Stimulated activated naive B cell treated with anti-CD40 and anti-IgM and Interleukin-4, amounts not matched to agents 10 μg/mL and 1 μg/mL and 100 μg/mL, for 72 hours (primary cell): ENCODE results near the gene SLC43A1.
A peak's percentile ranks its signal among the peaks of the same experiment; 100 is the strongest.

Experiments
- ATAC-seq, 2 donors: fragments of 150-1000 bp; cut with Tn5 transposase; replicated peaks; 2 replicates each; pipeline ENCODE4 v1.10.0; 2021; ENCODE audit warnings: moderate library complexity in 1 of 2
- DNase-seq: peaks from one replicate; pipeline ENCODE4 v3.0.0; 2021
- H3K27ac Mint-ChIP-seq: one replicate; pipeline ENCODE4 v1.8.0; 2022; ENCODE audit warnings: mild to moderate bottlenecking, mixed read lengths
- H3K27me3 Mint-ChIP-seq, 2 donors: one replicate each; pipeline ENCODE4 v1.8.0; 2022; ENCODE audit warnings: mixed read lengths in 2 of 2
- H3K36me3 Mint-ChIP-seq, 2 donors: one replicate each; pipeline ENCODE4 v1.8.0; 2022; ENCODE audit warnings: mixed read lengths in 2 of 2, mild to moderate bottlenecking in 1 of 2
- H3K4me1 Mint-ChIP-seq, 2 donors: one replicate each; pipeline ENCODE4 v1.8.0; 2022; ENCODE audit warnings: mixed read lengths in 2 of 2, mild to moderate bottlenecking in 1 of 2
- H3K4me3 Mint-ChIP-seq, 2 donors: one replicate each; pipeline ENCODE4 v1.8.0; 2022; ENCODE audit warnings: mild to moderate bottlenecking in 2 of 2, mixed read lengths in 2 of 2, moderate library complexity in 1 of 2
- H3K9me3 Mint-ChIP-seq, 2 donors: one replicate each; pipeline ENCODE4 v1.8.0; 2022; ENCODE audit warnings: mixed read lengths in 2 of 2, mild to moderate bottlenecking in 1 of 2

The SLC43A1 gene

DNA sequence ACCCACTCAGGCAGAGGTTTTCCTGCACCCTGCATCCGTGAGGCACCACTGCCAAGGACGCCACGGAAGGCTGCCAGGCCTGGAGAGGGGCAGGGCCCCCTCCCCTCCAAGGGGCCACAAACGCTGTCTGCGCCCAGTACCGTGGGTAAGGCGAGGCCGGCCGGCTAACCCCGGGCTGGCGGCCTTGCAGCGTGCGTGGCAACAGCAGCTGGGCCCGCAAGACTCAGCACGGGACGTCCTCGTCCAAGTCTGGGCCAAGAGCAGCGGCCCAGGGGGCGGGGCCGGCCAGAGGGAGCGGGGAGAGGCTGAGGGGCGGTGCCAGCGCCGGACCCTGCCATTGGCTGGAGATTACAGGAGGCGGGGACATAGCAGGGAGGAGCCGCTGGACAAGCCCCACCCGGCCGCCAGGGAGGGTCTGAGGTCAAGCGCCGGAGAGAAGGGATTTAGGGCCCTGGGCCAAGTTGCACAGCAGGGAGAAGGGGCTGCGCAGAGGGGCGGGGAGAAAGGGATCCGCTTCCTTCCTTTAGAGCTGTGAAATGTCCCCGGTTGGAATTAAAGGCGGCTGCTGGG is 16.0 kb downstream of the SLC43A1 start:
- Mint-ChIP-seq H3K4me1 (peaks cover 7 to 8% of the 10 kb centered on the region in 2 donors), H3K9me3 (no peaks in the 10 kb centered on the region), H3K27me3 (no peaks in the 10 kb centered on the region), H3K36me3 (peaks cover 0 to 6% of the 10 kb centered on the region in 2 donors), H3K27ac (no peak overlapping the region), H3K4me3 (peak overlapping the region; percentile 47 to 79)
- DNase-seq (peak; percentile 69), ATAC-seq (peak; percentile 100)

DNA sequence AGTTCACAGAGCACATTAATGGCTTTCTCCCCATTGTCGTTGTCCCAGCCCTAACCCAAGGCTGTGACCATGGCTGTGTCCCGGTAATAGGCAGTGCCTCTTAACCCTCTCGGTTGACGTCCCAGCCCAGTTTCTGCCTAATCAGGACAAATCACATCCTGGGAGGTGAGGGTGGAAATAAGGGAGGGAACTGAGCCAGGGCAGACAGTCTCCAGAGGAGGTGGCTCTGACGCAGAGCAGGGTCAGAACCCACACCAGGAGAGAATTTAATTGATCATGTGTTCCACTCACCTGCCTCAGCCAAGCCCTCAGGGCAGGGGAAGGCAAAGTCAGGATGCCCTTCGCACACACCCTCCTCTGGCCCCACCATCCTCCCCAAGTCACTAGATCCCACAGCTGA is 17.0 kb downstream of the SLC43A1 start:
- H3K27me3 Mint-ChIP-seq = no peaks in the 10 kb centered on the region
- no peak overlapping the region for H3K4me3 Mint-ChIP-seq
- H3K36me3 Mint-ChIP-seq = peaks cover 0 to 6% of the 10 kb centered on the region in 2 donors
- H3K27ac Mint-ChIP-seq = no peak overlapping the region
- ATAC-seq (no peak), DNase-seq (no peak)
- H3K4me1 Mint-ChIP-seq = peaks cover 7 to 10% of the 10 kb centered on the region in 2 donors
- H3K9me3 Mint-ChIP-seq = no peaks in the 10 kb centered on the region

DNA sequence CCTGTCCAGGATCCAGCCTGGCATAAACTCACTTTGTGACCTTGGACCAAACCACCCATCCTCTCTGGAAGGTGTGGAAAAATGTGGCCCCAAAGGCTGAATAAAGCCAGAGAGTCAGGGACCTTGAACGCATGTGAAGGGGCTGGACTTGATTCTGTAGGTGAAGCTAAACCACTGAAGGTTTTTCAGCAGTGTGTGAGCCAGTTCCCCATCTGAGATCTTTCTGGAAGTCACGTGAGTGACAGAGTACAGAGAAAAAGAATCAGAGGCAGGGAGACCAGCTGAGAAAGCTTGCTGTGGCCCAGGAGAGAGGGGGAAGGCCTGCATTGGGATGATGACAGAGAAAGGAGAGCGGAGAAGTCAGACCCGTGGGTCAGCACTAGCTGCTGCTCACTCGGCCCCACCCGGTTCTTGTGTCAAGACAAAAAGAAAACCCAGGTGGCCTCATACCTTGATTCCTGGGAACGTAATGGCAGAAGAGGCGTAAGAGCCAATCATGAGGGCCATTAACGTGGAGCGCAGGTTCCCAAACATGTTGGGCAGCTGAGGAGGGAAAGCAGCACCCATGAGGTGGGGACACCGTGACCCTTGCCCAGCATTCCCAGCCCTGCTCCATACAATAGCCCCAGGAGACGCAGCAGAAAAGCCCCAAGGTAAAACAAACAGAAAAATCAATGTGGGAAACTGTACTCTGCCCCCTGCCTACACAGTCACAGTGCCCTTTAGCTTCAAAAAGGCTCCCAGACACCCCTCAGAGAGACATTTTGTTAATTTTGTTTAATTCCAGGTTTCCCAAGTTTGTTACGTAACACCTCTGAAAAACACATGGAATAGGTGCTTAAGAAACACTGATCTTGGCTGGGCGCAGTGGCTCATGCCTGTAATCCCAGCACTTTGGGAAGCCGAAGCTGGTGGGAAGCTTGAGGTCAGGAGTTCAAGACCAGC is 17.9 kb downstream of the SLC43A1 start:
- ATAC-seq (no peak), DNase-seq (no peak)
- Mint-ChIP-seq H3K27ac (no peak overlapping the region), H3K36me3 (peaks cover 0 to 6% of the 10 kb centered on the region in 2 donors), H3K4me1 (peaks cover 7 to 11% of the 10 kb centered on the region in 2 donors), H3K9me3 (no peaks in the 10 kb centered on the region), H3K4me3 (no peak overlapping the region), H3K27me3 (no peaks in the 10 kb centered on the region)

DNA sequence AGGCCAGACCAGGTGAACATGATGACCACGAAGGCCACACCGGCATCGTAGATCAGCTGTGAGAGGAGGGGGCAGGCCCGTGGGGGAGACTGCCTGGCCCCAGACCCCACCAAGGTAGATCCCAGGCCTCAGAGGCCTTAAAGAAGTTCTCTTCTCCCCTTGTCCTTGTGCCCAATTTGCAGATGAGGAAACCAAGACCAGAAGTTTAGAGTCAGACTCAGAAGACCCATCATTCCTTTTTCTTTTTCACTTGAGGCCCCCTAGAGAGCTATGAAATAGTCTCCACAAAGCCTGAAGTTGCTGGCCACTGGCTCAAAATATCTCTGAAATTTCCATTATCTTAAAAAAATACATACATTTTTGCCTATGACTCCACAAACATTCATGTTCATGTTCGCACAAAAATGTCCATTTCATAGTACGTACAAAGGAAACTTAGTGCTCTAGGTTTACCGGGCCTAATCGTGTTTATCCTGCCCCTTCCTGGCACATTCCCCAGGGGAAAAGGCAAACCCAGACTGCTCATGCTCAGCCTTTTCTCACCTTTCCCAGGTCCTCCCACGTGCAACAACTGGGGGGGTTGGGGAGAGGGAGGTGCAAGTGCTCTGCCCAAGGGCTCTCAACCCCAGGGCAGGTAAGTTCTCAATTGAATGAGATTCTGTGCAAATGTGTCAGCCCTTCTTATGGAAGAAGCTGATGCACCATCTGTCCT is 19.2 kb downstream of the SLC43A1 start:
- DNase-seq (no peak), ATAC-seq (no peak)
- Mint-ChIP-seq H3K36me3 (peaks cover 1 to 6% of the 10 kb centered on the region in 2 donors), H3K4me1 (peaks cover 7 to 11% of the 10 kb centered on the region in 2 donors), H3K27ac (no peak overlapping the region), H3K4me3 (no peak overlapping the region), H3K27me3 (no peaks in the 10 kb centered on the region), H3K9me3 (no peaks in the 10 kb centered on the region)

DNA sequence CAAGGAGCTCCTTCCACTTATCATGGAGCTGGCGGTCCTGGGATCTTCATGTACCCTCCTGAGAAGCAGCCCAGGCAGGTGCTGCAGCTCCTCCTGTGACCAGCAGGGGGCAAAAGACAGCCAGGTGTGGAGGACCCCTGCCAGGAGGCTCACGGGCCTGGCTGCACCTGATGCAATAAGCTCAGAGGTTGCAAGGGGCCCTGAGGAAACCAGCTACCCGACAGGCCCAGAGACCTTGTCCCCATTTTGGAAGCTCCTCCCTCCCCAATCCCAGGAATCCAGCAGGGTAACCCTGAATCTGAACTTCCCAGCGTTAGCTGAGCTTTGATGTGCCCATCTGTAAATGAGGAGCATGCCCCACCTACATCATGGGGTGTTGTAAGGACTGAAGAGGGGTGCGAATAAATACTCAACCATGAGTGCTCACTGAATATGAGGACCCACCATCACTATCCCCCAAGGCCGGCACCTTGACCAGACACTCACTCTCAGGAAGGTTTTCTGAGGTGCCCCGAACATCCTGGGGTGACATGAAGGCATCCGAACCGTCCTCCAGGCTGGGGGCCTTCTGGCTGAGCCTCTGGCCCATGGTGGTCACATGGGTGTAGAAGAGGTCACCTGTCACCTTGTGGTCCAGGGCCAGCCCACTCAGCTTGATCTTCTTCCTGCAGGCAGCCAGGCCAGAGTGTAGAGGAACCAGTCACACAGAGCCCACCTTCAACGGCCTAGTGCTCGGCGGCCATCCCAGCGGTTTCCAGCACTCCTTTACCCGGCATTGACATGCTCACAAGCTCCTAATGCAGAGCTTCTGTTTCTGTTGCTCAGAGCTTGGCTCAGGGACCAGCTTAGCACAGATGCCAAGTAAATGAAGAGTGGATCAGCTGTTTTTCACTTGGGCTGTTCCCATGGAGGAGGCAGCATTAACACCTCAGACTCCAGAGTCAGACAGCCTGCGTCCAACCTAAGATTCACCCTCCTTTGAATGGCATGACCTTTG is 21.7 kb downstream of the SLC43A1 start:
- peak; percentile 33 for DNase-seq
- no peak overlapping the region for H3K27ac Mint-ChIP-seq
- H3K27me3 Mint-ChIP-seq = no peaks in the 10 kb centered on the region
- no peaks in the 10 kb centered on the region for H3K9me3 Mint-ChIP-seq
- H3K4me1 Mint-ChIP-seq = peaks cover 0 to 3% of the 10 kb centered on the region in 2 donors
- H3K36me3 Mint-ChIP-seq = peaks cover 4 to 5% of the 10 kb centered on the region in 2 donors
- ATAC-seq = peak; percentile 82 to 87
- no peak overlapping the region for H3K4me3 Mint-ChIP-seq

DNA sequence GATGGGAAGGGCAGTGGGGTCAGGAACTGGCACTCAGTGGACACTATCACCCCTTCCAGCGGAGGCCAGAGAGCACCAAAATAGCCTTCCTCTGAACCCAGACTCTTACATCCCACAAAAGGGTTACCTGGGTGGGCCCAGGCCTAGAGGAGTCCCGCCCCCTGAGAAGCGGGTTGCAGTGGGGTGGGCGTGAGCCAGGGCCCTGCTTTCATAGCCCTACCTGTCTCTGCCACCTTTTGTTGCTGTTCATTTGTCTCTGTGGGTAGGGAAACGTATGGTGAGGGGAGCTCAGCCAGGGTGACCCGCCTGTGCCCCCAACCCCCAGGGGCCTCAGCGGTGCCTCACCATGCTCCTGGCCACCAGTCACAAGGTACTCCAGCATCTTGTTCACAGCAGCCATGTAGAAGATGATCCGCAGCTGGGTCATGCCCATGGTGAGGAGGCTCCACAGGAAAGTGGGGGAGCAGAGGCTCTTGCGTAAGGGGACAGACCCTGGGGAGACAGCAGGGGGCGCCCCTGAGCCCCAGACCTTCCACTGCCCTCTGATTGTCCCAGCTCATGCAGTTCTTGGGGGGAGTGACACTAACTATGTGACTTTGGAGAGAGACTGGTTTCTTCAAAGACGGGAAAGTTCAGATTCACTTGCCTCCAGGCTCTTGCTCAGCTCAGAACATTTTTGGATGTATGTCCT is 24.0 kb downstream of the SLC43A1 start:
- peaks cover 0 to 3% of the 10 kb centered on the region in 2 donors for H3K4me1 Mint-ChIP-seq
- ATAC-seq = peak; percentile 66 to 70
- peak; percentile 9 for DNase-seq

DNA sequence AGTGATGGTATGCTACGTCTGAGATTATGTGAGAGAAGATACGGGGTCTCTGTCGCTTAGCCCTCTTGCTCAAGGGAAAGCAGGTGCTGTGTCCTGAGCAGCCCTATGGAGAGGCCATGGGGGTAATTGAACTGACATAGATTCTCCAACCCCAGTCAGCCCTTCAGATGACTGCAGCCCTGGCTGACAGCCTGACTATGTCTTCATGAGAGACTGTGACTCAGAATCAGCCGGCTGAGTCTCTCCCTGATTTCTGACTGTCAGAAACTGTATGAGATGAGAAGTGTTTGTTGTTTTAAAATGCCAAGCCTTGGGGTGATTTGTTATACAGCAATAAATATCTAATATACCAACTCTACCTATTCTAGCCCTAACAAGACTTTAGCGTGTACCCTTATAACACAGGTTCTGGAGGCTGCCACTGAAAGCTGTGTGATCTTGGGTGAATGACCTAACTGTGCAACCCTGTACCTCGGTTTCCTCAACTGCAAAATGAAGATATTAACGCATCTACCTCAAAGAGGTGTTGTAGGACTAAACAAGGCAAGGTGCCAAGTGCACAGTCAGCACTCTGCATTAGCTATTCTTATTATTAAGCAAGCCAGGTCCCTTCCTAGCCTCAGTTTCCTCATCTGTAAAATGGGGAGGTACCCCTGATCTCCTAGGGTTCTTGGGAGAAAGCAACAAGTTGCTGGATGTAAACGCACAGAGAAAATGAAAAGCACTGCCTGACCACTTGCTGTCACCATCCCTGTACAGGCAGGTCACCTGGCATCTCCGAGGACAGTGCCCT is 24.9 kb downstream of the SLC43A1 start:
- DNase-seq = no peak
- peaks cover 3 to 5% of the 10 kb centered on the region in 2 donors for H3K4me1 Mint-ChIP-seq
- no peaks in the 10 kb centered on the region for H3K27me3 Mint-ChIP-seq
- no peaks in the 10 kb centered on the region for H3K9me3 Mint-ChIP-seq
- H3K36me3 Mint-ChIP-seq = peaks cover 7 to 15% of the 10 kb centered on the region in 2 donors
- H3K27ac Mint-ChIP-seq = no peak overlapping the region
- no peak overlapping the region for H3K4me3 Mint-ChIP-seq
- no peak for ATAC-seq

More for the DNA sequence above, 24.0 kb downstream of the SLC43A1 start:
- H3K27me3 Mint-ChIP-seq = no peaks in the 10 kb centered on the region
- no peaks in the 10 kb centered on the region for H3K9me3 Mint-ChIP-seq
- H3K36me3 Mint-ChIP-seq = peaks cover 7 to 14% of the 10 kb centered on the region in 2 donors
- H3K27ac Mint-ChIP-seq = no peak overlapping the region
- H3K4me3 Mint-ChIP-seq = no peak overlapping the region

DNA sequence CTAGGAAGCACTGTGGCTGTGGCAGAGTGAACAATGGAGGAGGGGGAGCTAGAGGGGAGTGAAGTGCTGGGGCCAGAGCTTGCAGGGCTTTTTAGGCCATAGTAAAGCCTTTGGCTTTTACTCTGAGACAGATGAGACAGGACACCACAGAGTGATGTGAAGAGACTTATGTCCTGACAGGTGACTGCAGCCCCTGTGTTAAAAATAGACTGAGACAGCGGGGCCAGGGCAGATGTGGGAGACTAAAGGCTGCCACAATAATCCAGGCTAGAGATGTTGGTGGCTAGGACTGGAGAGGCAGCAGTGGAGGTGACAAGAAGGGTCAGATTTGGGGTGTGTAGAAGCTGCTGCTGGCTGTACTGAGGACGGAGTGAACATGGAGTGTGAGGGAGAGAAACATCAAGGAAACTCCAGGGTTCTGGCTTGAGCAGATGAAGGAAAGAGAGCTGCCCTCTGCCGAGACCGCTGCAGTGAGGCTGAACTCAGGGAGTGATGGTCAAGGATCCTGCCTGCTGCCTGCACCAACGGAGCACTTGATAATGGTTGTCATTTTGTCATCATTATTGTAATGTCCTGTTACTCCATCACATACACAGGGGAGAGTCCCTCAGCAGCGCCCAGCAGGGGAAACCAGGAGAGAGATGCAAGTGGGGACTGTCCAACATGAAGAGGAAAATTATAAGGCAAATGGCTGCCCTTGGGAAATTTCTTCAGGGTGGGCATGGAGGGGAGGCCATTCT is 27.4 kb downstream of the SLC43A1 start:
- Mint-ChIP-seq H3K4me3 (no peak overlapping the region), H3K9me3 (no peaks in the 10 kb centered on the region), H3K27ac (no peak overlapping the region), H3K27me3 (no peaks in the 10 kb centered on the region), H3K4me1 (peaks cover 13 to 23% of the 10 kb centered on the region in 2 donors), H3K36me3 (peaks cover 8 to 17% of the 10 kb centered on the region in 2 donors)
- ATAC-seq = no peak
- no peak for DNase-seq

DNA sequence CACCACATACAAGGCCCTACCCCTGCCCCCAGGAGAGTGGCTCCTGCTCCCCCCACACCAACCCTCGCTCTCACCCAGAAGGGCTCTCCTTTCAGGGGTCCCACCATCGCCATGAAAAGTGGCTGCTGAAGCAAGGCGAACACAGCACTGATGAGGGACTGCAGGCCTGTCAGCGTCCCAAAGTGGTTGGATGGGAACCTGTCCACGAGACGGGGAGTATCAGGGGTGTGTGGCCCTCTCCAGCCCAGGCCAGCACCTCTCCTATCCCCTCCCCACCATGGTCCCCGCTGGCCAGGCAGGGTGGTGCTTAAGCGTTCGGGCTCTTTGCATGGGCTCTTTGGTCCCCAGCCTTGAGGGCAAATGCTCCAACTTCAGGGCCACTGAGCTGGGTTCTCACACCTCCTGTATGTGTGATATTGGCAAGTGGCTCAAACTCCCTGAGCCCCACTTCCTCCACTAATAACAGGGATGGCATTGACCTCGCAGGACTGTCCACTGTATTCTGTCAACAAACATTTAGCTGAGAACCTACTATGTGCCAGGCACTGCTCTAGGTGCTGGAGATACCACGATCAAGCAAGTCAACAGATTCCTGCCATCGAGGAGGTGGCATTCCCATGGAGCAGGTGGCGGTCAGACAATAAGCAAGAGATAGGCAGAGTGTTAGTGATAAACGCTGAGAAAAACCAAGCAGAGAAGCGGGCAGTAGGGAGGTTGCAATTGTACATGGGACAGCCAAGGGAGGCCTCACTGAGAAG is 28.3 kb downstream of the SLC43A1 start:
- no peak overlapping the region for H3K4me3 Mint-ChIP-seq
- DNase-seq (no peak), ATAC-seq (no peak)
- peaks cover 0 to under 1% of the 10 kb centered on the region in 2 donors for H3K27me3 Mint-ChIP-seq
- no peaks in the 10 kb centered on the region for H3K9me3 Mint-ChIP-seq
- H3K36me3 Mint-ChIP-seq = peaks cover 8 to 17% of the 10 kb centered on the region in 2 donors
- H3K27ac Mint-ChIP-seq = no peak overlapping the region
- peaks cover 15 to 32% of the 10 kb centered on the region in 2 donors for H3K4me1 Mint-ChIP-seq

DNA sequence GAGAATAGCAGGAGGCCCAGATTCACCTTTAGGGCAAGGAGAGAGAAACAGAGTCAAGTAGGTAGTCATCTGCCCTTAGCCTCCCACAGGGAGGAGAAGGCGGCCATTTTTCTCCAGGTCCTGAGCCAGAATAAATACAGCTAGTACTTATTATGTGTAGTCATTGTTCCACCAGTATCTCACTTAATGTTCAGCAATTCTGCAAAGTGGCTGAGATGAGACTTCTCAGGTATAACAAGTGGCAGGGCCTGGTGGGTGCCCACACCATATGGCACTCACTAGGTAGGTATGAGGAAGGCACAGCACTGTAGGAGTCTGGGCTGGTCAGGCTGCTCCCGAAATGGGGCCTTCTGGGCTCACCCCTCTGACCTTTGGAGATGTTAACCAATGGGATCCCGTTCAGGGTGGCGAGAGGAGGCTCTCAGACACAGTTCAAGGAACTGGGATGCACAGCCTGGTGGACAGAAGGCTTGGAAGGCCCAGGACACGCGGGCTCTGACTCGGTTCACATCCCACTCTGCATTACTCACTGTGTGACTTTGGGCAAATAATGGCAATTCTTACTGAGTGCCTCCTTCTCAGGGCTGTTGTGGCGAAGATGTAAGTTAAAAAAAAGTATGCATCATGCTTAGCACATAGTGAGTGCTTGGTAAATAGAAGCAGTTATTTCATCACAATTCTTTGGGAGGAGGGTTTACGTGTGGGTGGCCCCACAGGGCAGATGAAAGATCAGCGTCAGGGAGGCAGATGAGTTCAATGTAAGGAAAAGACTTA is 30.1 kb downstream of the SLC43A1 start:
- Mint-ChIP-seq H3K4me1 (peaks cover 18 to 41% of the 10 kb centered on the region in 2 donors), H3K9me3 (no peaks in the 10 kb centered on the region), H3K4me3 (no peak overlapping the region), H3K36me3 (peaks cover 4 to 14% of the 10 kb centered on the region in 2 donors), H3K27ac (peak overlapping the region; percentile 52), H3K27me3 (peaks cover 9 to 10% of the 10 kb centered on the region in 2 donors)
- no peak for ATAC-seq
- DNase-seq = no peak
